Hepatic stellate cell (primary cell): ENCODE data around the gene KIF4B.
"Not testable (repeated sequence)": the region's sequence is repeated elsewhere in the genome, so short reads cannot be mapped to it uniquely, and the experiment has no call there.

Experiments used
- DNase-seq: peaks from one replicate; pipeline ENCODE4 v3.0.0; 2011; ENCODE audit warnings: low spot score

Gene KIF4B

DNA sequence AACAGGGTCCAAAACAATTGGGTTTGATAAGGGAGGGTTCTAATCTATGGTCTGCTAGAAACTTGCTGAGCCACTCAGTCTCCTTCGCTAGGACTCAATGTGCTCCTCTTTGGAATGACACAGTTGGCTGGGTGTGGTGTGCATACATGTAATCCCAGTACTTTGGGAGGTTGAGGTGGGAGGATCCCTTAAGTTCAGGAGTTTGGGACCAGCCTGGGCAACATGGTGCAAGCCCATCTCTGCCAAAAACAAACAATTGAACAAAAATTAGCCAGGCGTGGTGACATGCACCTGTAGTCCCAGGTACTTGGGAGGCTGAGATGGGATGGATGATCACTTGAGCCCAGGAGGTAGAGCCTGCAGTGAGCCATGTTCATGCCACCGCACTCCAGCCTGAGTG, 2.7 kb upstream of the KIF4B start:
- DNase-seq = no peak

DNA sequence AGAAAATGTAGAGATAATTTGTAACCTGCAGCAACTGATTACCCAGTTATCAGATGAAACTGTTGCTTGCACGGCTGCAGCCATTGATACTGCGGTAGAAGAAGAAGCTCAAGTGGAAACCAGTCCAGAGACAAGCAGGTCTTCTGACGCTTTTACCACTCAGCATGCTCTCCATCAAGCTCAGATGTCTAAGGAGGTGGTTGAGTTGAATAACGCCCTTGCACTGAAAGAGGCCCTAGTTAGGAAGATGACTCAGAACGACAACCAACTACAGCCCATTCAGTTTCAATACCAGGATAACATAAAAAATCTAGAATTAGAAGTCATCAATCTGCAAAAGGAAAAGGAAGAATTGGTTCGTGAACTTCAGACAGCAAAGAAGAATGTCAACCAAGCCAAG, 1.7 kb downstream of the KIF4B start:
- DNase-seq = no peak

DNA sequence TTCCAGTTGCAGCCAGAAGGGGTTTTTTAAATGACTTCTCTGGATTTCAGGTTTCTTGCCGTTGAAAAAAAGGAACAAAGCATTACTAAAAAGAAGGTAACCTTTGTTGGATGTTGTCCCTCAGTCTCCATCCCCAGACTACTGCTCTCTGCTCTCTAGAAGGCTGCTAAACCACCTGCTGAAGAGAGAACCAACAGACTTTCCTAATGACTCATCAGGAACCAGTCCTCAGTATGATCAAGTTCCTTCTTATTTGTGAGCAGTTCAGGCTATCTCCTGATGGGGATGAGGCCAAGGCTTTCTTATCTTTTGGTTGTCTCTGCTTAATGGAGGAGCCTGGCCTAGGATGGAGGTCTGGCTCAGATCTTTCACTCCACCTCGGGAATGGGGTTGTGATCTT, 4.1 kb downstream of the KIF4B start:
- DNase-seq = no peak

DNA sequence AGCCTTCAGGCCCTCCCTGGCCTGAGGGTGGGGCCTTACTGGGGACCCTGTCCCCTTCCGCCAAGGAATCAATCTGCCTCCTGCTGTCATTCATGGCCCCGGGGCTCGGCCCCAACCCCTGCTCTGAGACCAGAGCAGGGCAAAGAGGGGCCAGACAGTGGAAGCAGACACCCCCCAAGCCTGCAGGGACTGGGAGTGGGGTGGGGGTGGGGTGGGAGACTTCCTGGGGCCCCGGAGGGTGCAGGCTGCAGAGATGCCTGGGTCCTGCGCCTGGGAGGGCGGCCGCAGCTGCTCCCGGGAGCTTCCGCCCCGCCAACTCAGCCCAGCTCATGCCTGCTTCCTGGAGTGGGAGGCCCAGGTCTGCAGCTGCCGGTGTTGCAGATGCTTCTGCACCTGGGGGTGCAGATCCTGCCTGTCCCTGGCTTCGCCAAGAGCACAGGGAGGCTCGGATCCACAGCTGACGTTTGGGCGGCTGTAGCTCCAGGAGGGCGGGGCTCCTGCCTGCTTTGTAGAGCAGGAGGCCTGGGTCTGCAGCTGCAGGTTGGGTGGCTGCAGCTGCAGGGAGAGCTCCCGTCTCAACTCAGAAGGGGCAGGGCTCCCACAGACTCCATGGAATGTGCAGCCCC, 6.2 kb downstream of the KIF4B start:
- no peak for DNase-seq

DNA sequence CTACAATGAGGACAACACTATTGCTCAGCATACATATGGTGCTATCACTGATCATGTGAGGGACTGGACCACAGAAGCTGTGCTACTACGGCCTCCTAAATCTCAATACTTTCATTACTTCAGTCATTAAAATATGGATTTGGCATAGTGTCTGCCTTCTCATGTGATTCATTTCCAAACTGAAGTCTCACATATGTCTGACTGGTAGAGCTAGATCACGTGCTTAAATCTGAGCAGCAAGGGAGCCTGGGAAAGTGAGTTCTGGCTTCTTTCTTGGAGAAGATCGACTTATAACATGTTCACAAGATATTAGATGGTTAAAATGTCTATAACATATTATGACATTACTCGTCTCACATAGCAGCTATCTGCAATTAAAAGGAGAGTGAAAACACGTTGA, 8.3 kb downstream of the KIF4B start:
- DNase-seq = no peak

DNA sequence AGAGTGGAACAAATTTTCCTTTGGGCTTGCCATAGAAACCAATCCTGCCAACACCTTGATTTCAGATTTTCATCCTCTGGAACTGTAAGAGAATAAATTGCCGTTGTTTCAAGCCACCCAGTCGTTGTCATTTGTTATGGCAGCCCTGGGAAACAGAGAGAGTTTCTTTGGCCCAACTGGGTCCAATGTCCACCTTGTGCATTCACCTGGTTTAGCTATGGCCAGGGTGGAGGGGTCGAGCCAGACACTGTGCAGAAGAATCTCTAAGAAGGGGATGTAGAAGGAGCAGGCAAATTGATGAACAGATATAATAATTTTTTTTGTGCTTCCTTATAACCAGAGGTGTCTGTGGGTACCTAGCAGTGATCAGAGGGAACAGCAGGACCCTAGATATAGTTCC, 9.8 kb downstream of the KIF4B start:
- DNase-seq = no peak

DNA sequence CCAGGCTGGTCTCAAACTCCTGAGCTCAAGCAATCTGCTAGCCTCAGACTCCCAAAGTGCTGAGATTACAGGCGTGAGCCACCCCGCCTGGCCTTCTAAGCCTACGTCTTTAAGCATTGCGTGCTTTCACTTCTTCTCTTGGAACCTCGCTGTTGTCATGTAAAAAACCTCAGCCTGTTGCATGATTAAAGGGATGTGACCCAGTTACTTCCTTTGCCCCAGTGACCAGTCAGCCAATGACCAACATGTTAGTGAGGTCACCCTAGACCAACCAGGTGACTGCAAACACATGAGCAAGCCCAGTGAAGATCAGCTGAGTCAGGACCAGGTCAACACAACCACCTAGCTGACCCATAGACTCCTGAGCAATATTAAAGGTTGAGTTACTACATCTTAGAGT, 10.5 kb downstream of the KIF4B start:
- DNase-seq = no peak

DNA sequence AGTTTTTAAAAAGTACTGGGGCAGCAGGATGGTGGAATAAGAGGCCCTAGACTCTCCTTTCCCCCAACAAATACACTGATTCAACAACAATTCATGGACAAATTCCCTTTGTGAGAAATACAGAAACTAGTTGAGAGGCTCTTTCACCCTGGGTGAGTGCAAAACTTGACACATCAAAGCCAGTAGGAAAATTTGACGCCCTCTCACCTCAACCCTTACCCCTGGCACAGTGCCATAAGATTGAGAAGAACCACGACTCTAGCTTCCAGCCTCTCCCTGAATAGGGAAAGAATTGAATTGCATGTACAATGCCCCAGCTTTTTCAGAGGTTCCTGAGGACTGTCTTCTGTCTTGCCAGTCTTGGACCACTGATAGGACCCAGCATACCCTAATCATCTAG, 12.3 kb downstream of the KIF4B start:
- DNase-seq = no peak

DNA sequence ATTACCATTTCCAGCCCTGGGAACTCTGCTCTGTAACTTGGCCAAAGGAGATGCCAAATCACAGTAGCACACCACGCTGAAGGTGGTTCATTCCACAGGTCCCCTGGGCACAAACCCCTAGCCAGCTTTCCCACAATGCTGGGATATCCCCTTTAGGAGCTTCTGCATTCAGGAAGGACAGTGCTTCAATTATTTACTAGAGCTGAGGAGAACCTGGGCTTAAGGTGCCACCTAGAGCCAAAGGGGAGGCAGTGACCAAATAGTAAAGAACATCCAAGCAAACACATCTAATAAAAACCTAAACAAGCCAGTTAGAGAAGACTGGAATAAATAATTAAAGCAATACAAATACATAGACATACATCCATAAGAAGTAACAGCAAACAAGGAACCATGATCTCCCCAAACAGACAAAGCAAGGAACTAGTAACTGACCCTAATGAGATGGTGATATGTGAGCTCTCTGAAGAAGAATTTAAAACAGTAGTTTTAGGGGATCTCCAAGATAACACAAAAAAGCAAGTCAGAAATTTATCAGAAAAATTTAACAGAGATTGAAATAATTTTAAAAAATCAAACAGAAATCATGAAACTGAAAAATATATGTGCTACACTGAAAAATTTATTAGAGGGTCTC, 14.6 kb downstream of the KIF4B start:
- no peak for DNase-seq

DNA sequence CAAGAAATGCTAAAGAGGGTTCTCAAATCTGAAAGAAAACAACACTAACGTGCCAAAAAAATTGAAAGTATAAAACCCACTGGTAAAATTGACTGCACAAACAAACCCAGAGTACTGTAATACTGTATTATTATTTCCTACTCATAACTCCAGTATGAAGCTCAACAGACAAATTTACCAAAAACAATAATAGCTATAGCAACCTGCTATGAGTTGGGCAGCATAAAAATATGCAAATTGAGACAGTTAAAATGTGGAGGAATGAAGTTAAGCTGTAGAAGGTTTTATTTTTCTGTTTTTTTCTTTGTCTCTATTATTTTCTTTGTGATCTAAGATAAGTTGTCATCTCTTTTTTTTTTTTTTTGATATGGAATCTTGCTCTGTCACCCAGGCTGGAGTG, 15.7 kb downstream of the KIF4B start:
- no peak for DNase-seq

DNA sequence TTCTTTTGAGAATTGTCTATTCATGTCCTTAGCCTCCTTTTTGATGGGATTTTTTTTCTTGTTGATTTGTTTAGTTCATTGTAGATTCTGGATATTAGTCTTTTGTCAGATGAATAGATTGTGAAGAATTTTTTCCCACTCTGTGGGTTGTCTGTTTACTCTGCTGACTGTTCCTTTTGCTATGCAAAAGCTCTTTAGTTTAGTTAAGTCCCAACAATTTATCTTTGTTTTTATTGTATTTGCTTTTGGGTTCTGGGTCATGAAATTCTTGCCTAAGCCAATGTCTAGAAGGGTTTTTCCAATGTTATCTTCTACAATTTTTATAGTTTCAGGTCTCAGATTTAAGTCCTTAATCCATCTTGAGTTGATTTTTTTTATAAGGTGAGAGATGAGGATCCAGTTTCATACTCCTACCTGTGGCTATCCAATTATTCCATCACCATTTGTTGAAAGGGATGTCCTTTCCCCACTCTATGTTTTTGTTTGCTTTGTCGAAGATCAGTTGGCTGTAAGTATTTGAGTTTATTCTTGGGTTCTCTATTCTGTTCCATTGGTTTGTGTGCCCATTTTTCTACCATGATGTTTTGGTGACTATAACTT, 20.7 kb downstream of the KIF4B start:
- DNase-seq = not testable (repeated sequence)

DNA sequence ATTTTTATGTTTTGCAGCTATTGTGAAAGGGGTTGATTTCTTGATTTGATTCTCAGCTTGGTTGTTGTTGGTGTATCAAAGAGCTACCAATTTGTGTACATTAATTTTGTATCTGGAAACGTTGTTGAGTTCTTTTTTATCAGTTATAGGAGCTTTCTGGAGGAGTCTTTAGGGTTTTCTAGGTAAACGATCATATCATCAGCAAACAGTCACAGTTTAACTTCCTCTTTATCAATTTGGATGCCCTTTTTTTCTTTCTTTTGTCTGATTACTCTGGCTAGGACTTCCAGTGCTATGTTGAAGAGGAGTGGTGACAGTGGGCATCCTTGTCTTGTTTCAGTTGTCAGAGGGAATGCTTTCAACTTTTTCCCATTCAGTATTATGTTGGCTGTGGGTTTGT, 21.5 kb downstream of the KIF4B start:
- DNase-seq = not testable (repeated sequence)

DNA sequence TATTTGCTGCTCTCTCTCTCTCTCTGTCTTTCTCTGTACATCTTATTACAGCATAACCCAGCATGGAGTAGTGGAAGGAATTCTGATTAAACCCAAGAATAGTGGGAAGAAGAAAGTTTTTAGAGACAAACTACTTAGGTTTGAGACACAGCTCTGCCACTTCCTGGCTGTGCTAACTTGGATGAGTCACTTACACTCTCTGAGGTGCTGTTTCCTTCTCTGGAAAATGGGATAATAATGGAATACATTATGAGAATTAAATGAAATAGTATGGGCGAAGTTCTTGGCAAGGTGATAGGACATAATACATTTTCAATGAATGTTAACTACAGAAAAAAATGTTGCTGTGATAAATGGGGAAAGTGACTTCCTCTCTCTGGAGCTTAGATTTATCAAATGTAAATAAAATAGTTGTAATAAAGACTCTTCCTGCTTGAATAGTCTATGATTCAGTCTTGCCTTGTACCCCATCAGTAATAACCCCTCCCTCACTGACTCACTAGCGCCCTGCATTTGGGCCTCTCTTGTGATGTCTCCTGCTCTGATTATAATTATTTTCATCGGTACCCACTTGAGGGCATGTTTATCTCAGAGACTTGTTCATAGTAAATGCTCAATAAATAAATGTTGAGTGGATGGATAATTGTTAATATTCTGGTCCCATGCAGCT, 27.6 kb downstream of the KIF4B start:
- DNase-seq = no peak

DNA sequence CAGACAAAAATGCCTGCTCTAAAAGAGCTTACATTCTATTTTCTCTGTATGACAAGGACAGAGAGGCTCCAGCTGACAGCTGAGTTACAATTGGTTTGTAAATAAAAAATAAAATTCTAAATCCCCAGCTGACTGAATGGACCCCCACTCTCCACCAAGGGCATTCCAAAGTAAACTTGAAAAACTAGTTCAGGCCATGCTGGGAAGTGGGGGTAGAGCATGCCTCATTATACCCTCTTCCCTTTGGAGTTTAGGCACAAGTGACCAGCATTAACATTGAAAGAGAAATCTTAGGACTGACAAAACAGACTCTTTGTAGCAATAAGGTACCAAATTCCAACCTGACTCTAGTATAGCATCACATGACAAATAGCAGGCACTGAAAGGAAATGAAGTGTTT, 31.0 kb downstream of the KIF4B start:
- no peak for DNase-seq

DNA sequence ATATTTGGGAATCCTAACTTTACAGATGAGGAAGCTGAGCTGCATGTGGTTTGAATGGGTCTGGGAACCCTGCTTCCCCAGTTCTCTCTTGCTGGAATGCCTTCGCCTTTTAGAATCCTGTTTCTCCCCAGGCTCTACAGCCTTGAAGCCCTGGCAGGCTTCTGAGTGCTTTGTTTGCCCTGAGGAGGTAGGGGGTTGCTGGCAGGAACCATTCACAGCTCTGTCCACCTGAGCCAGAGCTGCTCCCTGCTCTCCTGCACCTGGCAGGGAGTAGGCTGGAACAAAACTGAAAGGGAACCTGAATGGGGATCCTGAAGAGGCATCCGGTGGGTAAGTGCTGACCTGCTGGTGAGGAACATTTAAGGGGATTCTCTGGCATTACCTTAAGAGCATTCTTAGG, 33.0 kb downstream of the KIF4B start:
- DNase-seq = no peak

DNA sequence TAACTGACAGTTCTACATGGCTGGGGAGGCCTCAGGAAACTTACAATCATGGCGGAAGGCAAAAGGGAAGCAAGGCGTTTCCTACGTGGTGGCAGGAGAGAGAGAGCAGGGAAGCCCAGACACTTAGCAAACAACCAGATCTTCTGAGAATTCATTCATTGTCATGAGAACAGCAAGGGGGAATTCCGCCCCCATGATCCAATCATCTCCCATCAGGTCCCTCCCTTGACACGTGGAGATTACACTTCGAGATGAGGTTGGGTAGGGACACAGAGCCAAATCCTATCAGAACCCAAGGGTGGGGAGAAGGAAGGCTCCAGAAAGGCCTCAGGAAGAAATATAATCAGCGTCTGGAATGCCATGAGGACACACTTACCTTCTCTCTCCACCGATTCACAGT, 34.3 kb downstream of the KIF4B start:
- DNase-seq = no peak

DNA sequence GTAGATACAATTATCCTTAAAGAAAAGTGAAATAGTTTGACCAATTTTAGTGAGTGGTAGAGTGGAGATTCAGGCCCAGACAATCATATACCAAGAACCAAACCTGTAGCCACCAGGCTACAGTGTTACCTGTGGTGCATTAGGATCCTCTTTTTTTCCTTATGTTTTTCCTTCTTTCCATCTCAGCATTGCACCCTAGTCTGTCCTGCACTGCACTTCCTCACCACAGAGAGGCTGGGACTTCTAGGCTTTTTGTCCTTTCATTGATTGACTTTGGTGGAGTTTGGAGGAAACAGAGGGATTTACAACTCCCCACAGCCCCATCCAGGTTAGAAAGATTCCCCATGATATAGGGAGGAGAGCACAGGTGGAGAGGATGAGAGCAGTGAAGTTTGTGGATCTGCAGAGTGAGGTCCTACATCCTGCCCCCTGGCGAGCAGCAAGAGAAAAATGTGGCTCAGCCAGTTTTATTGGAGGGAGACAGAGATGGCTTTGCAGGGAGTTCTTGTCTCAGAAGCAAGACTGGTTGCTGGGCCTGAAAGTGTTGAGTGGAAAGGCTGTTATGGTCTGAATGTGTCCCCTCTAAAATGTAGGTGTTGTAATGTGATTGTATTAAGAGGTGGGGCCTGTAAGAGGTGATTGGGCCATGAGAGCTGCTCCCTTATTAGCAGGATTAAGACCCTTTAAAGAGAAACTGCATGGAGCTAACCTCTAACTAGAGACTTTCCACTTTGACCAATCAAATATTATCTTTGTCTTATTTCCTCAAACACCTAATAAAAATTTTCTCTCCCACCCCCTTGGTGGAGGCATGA, 36.2 kb downstream of the KIF4B start:
- no peak for DNase-seq

DNA sequence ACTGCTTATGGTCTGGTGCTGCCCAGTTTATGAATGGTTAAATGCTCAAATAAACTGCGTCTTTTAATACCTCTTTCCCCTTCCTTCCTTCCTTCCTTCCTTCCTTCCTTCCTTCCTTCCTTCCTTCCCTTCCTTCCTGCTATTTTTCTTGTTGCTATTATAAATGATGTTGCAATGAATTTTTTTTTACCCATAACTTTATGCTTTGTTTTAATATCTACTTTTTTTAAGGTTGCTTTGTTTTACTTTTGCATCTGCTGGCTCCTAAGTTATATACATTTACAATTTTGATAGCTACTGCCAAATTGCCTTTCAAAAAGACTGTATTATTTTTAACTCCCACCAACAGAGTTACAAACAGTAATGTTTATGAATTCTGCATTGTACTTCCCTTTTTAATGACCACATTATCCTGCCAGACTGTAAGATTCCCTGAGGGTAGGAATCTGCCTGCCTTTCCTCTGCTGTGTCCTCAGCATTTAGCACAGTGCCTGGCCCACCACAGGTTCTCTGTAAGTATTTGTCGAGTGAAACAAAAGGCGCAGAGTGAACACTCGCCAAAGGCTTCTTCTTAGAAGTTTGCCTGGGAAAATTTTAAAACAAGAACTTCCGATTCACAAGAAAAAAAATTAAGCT, 36.9 kb downstream of the KIF4B start:
- DNase-seq = no peak

DNA sequence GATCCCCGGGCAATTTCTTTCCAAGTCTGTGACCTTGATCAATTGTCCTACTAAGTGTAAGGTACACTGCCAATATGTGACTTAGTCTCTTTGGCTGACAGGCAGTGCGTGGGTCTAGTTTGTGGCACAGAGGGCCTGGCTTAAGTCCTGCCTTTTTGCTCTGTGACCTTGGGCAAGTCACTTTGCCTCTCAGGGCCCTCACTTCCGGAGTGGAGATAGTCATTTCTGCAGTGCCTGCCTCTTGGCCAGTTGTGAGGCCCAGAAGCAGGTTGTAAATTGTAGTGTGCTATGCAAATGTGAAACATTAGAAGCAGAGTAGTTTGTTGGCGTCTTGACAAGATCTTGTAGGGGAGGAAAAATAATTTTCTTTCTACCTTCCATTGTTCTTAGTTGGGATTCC, 39.0 kb downstream of the KIF4B start:
- DNase-seq = no peak

DNA sequence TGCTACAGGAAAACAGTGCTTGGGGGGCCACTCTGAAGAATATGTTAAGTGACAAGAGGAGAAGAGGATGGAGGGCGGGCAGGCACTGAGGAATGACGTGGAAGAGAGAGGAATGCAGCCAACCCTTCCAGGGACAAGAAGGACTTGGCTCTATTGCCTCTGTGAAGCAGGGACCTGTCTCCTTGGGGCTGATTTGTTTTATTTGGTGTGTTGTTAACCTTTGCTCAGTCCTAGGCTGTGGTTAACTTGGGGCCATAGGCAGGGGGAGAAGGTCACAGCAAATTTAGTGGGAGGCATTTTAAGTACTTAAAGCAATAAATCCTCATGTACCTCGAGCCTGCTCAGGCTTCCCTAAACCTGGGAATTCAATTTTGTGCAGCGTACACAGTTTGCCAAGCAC, 39.9 kb downstream of the KIF4B start:
- no peak for DNase-seq

DNA sequence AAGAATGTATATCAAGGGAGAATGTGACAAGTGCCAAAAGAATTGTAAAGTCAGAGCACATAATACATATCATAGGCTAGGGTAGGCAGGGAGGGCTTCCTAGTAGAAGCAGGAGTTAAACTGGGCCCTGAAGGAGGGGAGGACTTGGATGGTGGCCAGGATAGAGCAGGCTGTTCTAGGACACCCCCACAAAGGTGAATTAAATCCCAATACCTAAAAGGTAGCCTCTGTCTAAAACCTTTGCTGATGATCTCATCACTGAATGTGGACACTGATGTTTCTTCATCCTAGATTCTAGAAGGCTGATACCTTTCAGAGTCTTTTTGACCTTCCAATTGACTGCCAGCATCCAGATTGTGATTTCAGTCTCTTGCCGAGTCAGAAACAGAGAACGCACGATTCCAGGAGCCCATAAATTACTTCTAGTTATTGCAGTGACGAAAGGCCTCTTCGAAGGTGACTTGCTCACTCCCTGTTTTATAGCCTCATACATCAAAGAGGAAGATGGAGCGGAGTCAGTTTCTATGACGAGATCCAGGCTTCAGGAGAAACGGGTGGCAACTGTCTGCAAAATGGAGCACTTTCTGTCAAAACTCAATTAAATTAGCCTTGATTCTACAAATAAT, 43.2 kb downstream of the KIF4B start:
- DNase-seq = no peak

DNA sequence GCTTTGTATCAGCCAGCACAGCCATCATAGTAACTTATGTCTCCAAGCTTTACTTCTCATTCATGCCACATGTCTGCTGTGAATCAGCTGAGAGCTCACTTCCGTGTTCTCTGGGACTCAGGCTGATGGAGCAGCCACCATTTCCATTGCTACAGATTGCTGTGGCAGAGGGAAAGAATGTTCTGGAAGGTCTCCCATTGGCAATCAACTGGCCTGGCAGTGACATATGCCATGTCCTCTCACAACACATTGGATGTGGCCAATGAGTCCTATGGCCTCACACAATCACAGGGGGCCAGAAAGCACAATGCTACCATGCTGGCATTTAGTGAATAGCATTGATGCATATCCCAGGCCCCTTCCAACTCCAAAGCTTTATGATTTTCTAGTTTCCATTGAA, 44.1 kb downstream of the KIF4B start:
- no peak for DNase-seq
